PFSK-1 (cell line): ENCODE data around the gene PIK3C2B.

ENCODE experiments used
- POLR2AphosphoS5 ChIP-seq: IDR thresholded peaks from 2 replicates; pipeline ENCODE4 v1.6.1; 2012; ENCODE audit warnings: low read depth, mild to moderate bottlenecking, control low read depth, low read length, moderate library complexity
- SIN3A ChIP-seq: IDR thresholded peaks from 2 replicates; pipeline ENCODE4 v1.6.1; 2012; ENCODE audit warnings: mild to moderate bottlenecking, low read length, moderate library complexity, borderline replicate concordance; ENCODE audit not compliant: insufficient read depth
- TF ChIP-seq, protein P1 (sequence below), 2 experiments: IDR thresholded peaks; 2 replicates each; pipeline versions ENCODE4 v1.6.1 to v1.8.0; 2011 to 2012; ENCODE audit warnings: low read depth in 2 of 2, low read length in 2 of 2, control low read depth in 1 of 2, inconsistent platforms in 1 of 2, mild to moderate bottlenecking in 1 of 2, moderate library complexity in 1 of 2; ENCODE audit not compliant: insufficient read depth in 1 of 2

DNA sequence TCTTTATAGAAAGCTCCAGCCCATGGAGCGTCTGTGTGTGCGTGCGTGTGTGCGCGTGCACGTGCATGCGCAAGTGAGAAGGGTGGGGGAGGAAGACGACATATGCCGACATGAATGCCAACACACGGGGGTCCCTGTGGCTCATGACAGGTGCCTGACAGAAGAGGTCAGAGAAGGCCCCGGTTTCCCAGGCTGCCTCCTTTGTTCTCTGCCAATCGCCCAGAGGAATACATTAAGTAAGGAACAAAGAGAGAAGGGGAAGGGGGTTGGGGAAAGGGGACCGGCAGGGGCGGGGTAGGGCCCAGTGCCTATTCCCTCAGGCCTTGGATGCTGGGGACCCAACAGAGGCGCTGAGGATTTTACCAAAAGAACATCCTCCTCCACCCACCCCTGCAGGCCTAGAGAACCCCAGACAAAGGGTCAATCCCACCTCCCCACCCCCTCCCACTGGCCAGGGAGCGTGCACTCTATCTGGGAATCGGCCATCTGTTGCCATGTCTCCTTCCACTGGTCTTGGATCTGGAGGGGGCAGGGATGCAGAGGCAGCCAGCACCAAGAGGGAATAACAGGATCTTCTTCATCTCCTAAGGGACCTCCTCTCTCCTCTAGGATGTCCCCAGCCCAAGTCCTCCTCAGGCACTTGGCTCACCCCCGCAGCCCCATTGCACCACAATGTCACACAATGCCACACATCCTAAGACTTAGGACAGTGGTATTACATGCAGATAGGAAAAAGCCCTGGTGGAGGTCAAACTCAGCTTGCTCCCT lies 39.4 kb downstream of the PIK3C2B start:
- TF ChIP-seq POLR2AphosphoS5 (no peak), SIN3A (no peak)
- TF ChIP-seq, protein P1, sequence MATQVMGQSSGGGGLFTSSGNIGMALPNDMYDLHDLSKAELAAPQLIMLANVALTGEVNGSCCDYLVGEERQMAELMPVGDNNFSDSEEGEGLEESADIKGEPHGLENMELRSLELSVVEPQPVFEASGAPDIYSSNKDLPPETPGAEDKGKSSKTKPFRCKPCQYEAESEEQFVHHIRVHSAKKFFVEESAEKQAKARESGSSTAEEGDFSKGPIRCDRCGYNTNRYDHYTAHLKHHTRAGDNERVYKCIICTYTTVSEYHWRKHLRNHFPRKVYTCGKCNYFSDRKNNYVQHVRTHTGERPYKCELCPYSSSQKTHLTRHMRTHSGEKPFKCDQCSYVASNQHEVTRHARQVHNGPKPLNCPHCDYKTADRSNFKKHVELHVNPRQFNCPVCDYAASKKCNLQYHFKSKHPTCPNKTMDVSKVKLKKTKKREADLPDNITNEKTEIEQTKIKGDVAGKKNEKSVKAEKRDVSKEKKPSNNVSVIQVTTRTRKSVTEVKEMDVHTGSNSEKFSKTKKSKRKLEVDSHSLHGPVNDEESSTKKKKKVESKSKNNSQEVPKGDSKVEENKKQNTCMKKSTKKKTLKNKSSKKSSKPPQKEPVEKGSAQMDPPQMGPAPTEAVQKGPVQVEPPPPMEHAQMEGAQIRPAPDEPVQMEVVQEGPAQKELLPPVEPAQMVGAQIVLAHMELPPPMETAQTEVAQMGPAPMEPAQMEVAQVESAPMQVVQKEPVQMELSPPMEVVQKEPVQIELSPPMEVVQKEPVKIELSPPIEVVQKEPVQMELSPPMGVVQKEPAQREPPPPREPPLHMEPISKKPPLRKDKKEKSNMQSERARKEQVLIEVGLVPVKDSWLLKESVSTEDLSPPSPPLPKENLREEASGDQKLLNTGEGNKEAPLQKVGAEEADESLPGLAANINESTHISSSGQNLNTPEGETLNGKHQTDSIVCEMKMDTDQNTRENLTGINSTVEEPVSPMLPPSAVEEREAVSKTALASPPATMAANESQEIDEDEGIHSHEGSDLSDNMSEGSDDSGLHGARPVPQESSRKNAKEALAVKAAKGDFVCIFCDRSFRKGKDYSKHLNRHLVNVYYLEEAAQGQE (IDR thresholded peaks at IDR 0.05; ENCODE audit: insufficient read depth in 1 of 2, low read depth in 2 of 2, low read length in 2 of 2), result no peak
